ENCODE results near the gene RPP40.

DNA sequence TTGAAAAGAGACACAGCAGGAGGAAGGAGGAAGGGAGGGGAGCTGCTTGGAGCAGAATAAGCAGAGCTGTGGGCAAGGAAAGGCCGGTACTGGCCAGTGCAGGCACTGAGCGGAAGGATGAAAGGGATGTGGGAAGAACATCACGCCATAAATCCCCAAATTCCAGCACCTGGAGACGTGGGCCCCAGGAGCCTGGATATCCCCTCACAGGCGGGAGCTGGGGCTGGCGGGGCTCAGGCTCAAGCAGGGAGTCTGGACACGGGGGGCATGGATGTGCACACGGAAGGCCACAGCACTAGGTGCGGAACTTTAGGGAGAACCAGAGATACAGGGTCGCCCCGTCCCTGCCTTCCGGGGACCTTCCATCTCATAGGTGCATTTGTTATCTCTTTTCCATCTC is 7.5 kb upstream of the RPP40 start:
- TF ChIP-seq, protein P1, sequence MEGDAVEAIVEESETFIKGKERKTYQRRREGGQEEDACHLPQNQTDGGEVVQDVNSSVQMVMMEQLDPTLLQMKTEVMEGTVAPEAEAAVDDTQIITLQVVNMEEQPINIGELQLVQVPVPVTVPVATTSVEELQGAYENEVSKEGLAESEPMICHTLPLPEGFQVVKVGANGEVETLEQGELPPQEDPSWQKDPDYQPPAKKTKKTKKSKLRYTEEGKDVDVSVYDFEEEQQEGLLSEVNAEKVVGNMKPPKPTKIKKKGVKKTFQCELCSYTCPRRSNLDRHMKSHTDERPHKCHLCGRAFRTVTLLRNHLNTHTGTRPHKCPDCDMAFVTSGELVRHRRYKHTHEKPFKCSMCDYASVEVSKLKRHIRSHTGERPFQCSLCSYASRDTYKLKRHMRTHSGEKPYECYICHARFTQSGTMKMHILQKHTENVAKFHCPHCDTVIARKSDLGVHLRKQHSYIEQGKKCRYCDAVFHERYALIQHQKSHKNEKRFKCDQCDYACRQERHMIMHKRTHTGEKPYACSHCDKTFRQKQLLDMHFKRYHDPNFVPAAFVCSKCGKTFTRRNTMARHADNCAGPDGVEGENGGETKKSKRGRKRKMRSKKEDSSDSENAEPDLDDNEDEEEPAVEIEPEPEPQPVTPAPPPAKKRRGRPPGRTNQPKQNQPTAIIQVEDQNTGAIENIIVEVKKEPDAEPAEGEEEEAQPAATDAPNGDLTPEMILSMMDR (IDR thresholded peaks at IDR 0.05; ENCODE audit: insufficient read depth, low read length) = no peak
- TF ChIP-seq POLR2AphosphoS5 (IDR thresholded peaks at IDR 0.05; ENCODE audit: low read depth) (no peak), GABPA (IDR thresholded peaks at IDR 0.05; ENCODE audit: low read depth) (no peak)
- TF ChIP-seq, protein P2, sequence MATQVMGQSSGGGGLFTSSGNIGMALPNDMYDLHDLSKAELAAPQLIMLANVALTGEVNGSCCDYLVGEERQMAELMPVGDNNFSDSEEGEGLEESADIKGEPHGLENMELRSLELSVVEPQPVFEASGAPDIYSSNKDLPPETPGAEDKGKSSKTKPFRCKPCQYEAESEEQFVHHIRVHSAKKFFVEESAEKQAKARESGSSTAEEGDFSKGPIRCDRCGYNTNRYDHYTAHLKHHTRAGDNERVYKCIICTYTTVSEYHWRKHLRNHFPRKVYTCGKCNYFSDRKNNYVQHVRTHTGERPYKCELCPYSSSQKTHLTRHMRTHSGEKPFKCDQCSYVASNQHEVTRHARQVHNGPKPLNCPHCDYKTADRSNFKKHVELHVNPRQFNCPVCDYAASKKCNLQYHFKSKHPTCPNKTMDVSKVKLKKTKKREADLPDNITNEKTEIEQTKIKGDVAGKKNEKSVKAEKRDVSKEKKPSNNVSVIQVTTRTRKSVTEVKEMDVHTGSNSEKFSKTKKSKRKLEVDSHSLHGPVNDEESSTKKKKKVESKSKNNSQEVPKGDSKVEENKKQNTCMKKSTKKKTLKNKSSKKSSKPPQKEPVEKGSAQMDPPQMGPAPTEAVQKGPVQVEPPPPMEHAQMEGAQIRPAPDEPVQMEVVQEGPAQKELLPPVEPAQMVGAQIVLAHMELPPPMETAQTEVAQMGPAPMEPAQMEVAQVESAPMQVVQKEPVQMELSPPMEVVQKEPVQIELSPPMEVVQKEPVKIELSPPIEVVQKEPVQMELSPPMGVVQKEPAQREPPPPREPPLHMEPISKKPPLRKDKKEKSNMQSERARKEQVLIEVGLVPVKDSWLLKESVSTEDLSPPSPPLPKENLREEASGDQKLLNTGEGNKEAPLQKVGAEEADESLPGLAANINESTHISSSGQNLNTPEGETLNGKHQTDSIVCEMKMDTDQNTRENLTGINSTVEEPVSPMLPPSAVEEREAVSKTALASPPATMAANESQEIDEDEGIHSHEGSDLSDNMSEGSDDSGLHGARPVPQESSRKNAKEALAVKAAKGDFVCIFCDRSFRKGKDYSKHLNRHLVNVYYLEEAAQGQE (IDR thresholded peaks at IDR 0.05; ENCODE audit: insufficient replicate concordance, low read depth) = no peak

Measured in HL-60 (cell line).